GM21367 (cell line): ENCODE results near the gene ARHGAP19.

ENCODE experiments used
- ATAC-seq: cut with Tn5 transposase; IDR thresholded peaks from one replicate; pipeline ENCODE4 v1.9.1; 2021; ENCODE audit not compliant: unreplicated experiment

ARHGAP19 gene

GRCh38 chr10:97292097-97292861 lies at the start of gene ARHGAP19:
Gene ARHGAP19 (minus strand): TSS chr10:97292637. CDS start chr10:97292627, 10 bp downstream.
- peak; percentile 90 for ATAC-seq

GRCh38 chr10:97341416-97341815 lies 49.0 kb upstream of the ARHGAP19 start:
- no peak for ATAC-seq

GRCh38 chr10:97338041-97338440 lies 45.6 kb upstream of the ARHGAP19 start:
- no peak for ATAC-seq

- no peak for ATAC-seq
Observed at GRCh38 chr10:97336942-97337831, 44.8 kb upstream of the ARHGAP19 start.

GRCh38 chr10:97336446-97336845 lies 44.0 kb upstream of the ARHGAP19 start:
- no peak for ATAC-seq

- no peak for ATAC-seq
Observed at GRCh38 chr10:97336006-97336405, 43.6 kb upstream of the ARHGAP19 start.

GRCh38 chr10:97335188-97335619 lies 42.8 kb upstream of the ARHGAP19 start:
- ATAC-seq = no peak

GRCh38 chr10:97334370-97335175 lies 42.1 kb upstream of the ARHGAP19 start, which contains the start of gene FRAT2:
Gene FRAT2 (minus strand): TSS chr10:97334729. CDS start chr10:97334572, 157 bp downstream.
- peak; percentile 70 for ATAC-seq

GRCh38 chr10:97333601-97334369 lies 41.3 kb upstream of the ARHGAP19 start:
- ATAC-seq = peak; percentile 17

GRCh38 chr10:97333351-97333600 lies 40.8 kb upstream of the ARHGAP19 start:
- ATAC-seq = no peak

GRCh38 chr10:97332591-97333350 lies 40.3 kb upstream of the ARHGAP19 start:
- ATAC-seq = no peak

- no peak for ATAC-seq
Observed at GRCh38 chr10:97331153-97331703, 38.8 kb upstream of the ARHGAP19 start.

- ATAC-seq = no peak
Observed at GRCh38 chr10:97329766-97330165, 37.3 kb upstream of the ARHGAP19 start.

GRCh38 chr10:97328646-97329453 lies 36.4 kb upstream of the ARHGAP19 start:
- ATAC-seq = no peak

GRCh38 chr10:97327348-97328294 lies 35.2 kb upstream of the ARHGAP19 start:
- no peak for ATAC-seq

GRCh38 chr10:97325754-97326153 lies 33.3 kb upstream of the ARHGAP19 start:
- no peak for ATAC-seq

GRCh38 chr10:97323501-97323900 lies 31.1 kb upstream of the ARHGAP19 start:
- no peak for ATAC-seq

- ATAC-seq = no peak
Observed at GRCh38 chr10:97321804-97322190, 29.4 kb upstream of the ARHGAP19 start.
